Myocyte (in vitro differentiated cells): Measurements from ENCODE around the gene PECR. TPM values are rescaled to one million over a fixed set of nuclear protein-coding genes. Genes with fewer than 3 reads are reported as not detected.
A peak's percentile ranks its signal among the peaks of the same experiment; 100 is the strongest.

Source experiments
- DNase-seq: peaks from one replicate; pipeline ENCODE4 v3.0.0-alpha.2; 2012; ENCODE audit warnings: low read depth
- polyA plus RNA-seq: library from polyadenylated mRNA; unstranded; fragments of >200 nt; gene quantifications from one replicate; pipeline ENCODE4 v1.2.1, GENCODE V29; 2012; ENCODE audit warnings: missing spikeins
- total RNA-seq: library from RNA; depleted of rRNA; stranded (reverse); fragments of >200 nt; gene quantifications from 2 replicates; pipeline ENCODE4 v1.2.3, GENCODE V29; 2014

The PECR gene
- 12.3 and 13.7 TPM in 2 replicates for total RNA-seq
- polyA plus RNA-seq: 11.1 TPM

DNA sequence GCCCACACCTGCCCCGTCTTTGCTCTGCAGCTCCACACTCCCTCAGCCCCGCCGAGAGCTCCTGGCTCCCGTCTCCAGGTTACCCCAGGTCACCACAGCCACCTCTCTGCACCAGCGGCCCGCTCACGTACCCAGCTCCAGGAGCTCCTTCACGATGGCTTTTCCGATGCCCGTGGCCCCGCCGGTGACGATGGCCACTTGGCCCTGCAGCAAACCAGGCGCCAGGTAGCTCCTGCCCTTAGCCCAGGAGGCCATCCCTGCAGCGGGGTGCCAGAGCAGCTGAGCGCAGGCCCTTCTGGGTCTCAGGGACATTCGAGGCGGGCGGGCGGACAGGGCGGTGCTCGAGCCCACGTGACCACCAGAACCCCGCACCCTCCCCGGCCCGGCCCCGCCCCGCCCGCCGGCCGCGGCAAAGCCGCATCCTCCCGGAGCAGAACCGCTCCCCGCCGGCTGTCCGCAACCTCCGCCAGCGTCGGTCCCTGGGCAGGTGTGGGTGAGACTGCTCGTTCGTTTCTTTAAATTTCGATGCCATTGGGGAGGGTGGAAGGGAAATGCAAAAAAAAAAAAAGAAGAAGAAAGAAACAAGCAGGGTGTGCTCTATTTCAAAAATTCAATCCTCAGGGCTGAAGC, at the start of gene PECR, which contains the start of gene TMEM169:
Gene PECR, minus strand, starts transcription at position 323 of the 630 bp plus-strand sequence. Its CDS starts 68 bp downstream, at position 255.
Gene TMEM169, plus strand, starts transcription at position 433 of the 630 bp plus-strand sequence. CDS start 14,045 bp downstream, outside the sequence.
- DNase-seq: peak; percentile 83

DNA sequence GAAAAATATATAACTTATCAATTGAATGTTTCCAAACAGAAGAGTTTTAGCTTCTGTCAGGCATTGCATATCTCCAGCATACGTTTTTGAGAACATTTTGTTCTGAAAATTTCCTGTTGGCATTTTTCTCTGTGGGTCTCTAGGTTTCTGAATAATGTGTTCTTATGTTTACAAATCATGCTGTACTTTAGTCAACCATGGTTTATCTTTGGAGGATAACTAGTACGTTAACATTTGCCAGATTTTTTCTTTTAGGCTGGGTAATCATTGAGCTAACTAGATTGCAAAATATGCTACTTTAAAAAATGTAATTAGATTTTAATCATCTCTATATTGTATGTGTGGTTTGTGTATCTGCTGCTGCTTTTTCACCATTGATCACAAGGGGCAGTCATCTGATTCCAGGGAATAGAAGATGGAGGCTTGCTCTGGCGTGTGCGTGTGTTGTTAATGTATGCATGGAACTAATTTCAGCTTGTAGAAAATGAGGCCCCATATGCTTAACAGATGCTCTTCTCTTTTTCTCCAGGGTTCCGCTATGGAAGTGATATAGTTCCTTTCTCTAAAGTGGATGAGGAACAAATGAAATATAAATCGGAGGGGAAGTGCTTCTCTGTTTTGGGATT, 48.9 kb upstream of the PECR start:
- no peak for DNase-seq

DNA sequence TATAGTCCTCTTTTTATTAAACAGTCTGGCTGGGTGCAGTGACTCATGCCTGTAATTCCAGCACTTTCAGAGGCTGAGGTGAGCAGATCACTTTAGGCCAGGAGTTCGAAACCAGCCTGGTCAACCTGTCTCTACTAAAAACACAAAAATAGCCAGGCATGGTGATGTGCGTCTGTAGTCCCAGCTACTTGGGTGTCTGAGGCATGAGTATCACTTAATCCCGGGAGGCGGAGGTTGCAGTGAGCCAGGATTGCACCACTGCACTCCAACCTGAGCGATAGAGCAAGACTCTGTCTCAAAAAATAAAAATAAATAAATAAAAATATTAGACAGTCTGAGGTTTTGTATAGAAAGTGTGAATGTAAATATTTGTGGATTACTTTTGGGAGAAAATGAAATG, 45.3 kb upstream of the PECR start:
- no peak for DNase-seq

DNA sequence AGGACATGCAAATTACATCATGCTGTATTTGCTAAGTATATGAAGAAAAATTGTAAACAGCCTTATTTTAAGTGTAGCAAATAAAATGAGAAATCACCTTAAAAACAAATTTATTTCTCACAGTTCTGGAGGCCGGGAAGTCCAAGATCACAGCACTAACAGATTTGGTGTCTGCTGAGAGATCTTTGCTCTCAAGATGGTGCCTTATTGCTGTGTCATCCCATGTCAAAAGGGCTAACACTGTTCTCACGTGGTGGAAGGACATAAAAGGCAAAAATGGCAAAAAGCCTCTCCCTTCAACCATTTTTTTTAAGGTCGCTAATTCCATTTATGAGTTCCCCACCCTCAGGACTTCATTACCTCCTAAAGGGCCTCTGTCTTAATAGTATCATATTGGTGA, 39.6 kb upstream of the PECR start:
- no peak for DNase-seq

DNA sequence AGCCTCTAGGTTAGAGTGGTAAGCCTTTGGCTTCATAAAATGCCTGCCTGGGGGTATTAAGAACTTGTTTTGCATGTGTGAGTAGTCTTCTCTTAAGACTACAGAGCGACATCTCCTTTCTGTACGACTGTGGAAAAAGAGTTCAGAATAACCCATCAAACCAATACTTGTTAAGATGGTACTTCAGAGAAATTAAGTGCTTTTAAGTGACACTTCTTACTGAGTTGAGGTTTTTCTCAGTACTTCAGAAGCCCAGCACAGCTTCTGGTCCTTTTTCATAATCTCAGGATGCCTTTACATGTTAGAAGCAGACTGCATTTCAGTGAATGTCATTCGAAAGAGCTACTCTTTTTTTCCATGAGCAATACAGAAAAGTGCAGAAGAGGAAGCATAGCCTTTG, 38.4 kb upstream of the PECR start:
- DNase-seq: no peak

DNA sequence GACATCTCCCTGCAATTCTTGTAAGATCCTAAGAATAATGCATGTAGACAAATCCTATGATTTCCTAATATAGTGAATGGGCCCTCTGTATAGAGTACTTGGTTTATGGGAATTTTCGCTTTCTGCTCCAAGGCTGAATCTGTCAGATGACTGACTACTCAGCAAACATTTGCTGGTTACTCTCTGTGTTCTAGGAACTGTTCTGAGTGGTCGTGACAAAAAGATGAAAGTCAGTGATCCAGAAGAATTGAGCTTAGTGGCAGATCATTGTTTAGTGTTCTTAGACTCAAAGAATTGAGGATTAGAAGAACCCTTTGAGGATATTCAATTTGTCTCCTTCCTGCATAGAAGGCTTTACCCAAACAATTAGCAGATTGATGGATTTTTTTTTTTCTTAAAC, 37.5 kb upstream of the PECR start:
- DNase-seq: no peak

DNA sequence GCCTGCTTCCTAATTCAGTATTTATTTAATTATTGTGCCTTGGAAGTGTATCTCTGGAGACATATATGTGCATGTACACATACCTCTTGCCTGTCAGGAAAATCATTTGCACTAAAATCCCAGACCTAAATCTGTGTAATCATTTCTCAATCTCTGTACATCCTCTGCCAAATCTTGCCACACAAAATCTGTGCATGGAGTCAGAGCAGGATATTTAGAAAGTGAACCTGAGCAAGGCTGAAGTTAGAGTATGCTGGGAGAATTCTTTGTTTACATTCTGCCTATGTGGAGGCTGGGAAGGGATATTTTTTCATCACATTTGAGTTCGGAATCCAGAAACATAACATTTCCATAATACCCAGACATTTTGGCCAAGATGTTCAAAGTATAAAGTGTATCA, 36.9 kb upstream of the PECR start:
- DNase-seq: no peak

DNA sequence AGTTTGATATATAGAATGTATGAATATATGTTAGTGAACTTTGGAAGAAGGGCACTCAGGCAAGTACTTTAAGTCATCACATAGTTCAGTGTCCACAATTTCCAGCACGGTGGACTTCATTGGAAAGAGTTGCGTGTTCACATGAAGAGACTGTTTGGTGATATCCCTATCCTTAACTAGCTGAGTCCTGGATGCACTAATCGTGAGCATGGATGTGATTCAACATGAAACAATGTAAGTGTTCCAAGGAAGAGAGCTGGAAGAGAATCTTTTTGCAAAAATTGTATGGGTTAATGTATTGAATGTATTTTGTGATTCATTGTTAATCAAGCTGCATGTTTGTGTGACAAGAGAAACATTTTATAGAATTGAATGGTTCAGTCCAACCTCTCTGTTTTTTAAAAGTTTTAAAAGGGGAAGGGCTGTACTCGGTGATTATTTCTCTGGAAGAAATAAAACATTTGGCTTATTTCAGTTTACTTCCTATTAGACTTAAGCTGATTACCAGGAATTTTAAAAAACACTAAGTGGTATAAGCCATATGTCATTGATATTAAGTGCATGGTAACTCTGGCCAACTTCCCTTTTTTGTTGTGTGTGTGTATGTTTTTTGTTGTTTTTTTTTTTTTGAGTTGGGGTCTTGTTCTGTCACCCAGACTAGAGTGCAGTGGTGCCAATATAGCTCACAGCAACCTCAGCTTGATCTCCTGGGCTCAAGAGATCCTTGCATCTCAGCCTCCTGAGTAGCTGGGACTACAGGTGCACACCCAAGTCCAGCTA, 36.1 kb upstream of the PECR start:
- DNase-seq: no peak

DNA sequence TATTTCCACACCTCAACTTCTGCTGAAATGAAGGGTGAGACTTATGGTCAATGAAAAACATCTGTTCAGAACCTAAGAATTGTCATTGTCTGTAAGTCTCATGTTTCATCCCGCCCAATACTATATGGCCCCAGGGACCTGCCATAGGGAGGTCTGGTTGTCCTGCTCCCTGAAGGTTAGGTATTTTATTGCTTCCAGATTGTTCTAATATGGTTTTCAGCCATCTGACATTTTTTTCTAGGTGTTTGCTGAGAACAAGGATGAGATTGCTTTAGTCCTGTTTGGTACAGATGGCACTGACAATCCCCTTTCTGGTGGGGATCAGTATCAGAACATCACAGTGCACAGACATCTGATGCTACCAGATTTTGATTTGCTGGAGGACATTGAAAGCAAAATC, 34.8 kb upstream of the PECR start:
- DNase-seq: no peak

DNA sequence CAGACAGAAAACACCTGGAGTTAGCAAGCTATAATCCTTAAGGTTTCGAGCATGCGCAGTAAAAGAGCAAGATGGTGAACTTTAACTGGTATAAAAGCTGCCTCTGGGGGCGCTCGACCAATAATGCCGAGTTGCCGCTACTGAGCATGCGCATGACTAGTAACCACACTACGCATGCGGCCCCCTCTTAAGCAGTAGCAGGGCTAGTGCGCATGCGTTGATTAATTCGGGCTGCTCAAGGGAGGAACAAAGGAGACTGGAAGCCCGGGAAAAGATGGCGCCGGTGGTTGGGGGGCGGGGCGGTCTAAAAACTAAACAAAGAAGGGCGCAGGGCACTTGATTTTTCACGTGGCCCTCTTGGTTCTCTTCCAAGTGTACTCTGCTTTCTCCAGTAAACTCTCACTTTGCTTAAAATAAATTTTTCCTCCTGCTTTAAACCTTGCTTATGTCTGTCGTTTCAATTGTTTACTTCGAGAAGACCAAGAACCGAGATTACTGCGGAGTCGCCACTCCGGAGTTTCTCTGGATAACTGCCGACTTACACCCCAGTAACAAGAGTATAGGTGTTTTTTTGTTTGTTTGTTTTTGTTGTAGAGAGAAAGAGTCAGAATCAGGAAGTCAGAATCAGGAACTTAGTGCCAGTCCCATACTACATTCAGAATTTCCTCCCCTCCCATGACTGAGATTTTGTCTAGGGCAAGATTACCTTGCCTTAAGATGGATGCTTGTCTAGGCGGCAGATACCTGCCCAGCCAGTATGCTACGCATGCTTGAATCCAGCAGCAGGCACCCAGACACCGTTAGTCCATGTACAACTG, 33.3 kb upstream of the PECR start:
- DNase-seq: peak; percentile 99

DNA sequence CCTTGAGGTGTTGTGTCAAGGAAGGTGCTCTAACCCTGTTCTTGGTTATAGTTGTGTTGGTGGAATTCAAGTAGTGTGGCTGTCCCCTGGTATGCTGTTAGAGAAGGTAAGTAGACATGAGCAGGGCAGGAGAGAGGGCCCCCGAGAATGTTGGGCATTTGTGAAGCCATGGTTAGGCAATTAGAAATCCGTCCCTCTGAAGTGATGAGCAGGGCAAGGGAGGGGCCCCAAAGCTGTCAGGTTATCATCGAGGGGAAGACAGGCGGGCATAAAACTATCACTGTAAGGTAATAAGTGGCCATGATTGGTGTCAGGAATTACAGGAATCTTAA, 32.7 kb upstream of the PECR start:
- DNase-seq: no peak

DNA sequence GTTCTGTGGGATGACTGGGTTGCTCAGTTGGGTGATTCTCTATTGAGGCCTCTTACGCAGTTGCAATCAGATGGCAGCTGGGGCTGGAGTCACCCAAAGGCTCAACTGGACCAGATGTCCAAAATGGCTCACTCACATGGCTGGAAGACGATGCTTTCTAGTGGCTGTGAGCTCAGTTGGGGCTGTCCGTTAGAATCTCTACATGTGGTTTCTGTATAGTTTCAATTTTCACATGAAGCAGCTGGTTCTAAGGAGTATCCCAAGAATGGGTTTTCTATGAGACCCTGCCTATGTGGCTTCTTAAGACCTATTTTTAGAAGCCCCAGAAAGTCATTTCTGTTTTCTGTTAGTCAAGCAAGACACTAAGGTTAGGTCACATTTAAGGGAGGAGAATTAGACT, 32.0 kb upstream of the PECR start:
- DNase-seq: peak; percentile 95

DNA sequence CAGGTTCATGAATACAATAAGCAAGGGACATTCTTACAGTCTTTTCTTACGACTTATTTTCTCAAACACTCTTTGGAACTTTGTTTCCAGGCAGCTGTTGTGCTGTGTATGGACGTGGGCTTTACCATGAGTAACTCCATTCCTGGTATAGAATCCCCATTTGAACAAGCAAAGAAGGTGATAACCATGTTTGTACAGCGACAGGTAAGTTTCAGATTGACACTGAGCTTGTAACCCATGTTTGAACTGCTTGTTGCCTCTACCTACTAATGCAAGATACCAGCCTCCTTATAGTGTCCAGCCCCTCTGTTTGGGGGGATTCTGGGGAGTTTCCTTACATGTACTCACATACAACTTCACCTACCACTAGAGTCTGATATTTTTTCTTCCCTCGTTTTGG, 31.3 kb upstream of the PECR start:
- DNase-seq: no peak

DNA sequence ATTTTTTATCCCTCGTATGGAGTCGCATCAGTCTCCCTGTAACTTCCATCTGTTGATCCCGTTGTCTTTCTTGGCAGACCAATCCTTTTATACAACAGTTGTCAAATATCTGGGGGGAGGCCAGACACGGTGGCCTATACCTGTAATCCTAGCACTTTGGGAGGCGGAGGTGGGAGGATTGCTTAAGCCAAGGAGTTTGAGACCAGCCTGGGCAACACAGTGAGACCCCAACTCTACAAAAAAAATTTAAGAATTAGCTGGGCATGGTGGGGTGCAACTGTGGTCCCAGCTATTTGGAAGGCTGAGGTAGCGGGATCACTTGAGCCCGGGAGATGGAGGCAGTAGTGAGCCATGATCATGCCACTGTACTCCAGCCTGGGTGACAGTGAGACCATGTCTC, 29.5 kb upstream of the PECR start:
- DNase-seq: no peak

DNA sequence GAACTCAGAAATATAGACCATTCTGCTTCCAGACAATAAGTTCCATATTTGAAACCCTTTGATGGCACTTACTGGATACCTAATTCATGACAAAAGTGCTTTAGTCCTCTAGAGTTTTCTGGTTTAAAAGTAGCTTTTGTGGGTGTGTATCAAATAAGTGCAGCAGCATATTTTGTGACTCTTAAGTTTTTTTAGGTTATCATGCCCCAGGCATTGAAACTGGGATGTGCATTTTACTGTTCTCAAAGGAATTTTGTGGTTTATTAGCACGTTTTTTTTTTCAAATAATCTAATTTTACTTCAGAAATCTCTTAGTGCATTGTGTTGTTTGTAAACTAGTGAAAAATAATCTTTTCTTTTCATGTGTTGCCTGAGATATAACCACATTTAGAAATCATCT, 29.0 kb upstream of the PECR start:
- no peak for DNase-seq

DNA sequence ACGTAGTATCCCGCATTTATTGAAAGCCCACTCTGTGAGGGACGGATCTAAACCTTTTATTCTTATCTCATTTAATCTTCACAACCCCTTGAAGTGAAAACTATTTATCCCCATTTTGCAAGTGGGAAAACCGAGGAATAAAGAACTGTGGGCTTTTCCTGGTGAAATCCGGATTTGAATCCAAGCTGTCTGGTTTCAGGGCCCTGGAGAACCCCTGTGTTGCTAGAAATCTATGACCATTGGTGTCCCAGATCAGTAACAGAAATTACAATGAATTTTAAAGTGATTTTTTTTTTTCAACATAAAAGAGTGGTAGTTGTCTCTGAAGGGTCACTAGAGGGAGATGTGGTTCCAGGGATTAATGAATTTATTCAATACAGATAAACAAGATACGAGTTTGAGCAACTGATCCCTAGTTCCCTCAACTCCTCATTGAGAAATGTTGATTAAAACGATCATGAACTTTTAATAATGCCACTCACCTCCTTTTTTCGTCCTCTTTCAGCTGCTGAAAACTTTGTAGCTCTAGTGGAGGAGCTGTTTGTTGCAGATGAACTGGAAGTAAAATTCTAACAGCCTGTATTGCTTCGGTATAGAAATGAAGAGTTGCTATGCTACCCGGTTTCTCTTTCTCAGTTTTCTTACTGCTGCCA, 28.5 kb upstream of the PECR start:
- DNase-seq: peak; percentile 50

DNA sequence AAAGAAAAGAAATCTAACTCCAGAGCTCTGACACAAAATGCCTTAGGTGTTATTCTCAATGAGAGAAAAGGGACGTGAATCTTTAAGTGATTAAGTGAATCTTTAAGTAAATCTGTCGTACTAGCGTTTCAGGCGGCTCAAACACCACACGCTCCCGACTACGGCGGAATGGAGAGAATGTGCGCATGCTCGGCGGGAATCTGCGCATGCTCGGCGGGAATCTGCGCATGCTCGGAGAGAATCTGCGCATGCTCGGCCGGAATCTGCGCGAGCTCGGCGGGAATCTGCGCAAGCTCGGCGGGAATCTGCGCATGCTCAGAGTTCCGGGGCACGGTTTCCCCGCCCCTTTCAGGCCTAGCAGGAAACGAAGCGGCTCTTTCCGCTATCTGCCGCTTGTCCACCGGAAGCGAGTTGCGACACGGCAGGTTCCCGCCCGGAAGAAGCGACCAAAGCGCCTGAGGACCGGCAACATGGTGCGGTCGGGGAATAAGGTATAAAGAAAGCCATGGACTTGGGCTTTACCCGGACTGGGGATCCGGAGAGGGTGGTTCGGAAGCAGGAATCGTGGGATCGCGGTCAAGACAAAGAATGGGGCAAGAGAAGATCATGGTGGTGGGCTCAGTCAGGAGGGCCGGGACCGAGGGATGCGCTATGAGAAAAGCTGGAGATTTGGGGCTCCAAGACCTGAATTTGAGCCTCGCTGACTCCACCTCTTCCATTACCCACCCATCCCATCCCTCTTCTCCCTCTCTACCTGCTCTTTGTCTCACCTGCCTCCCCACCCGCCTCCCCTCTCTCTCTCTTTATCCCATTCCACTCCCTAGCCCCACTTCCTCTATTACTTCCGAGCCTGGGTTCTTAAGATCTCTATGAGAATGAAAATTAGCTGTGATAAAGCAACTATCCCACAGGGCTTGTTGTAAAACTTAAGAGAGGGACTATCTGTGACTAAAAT, 27.6 kb upstream of the PECR start, which contains the start of gene XRCC5:
Gene XRCC5, plus strand, starts transcription at position 382 of the 955 bp plus-strand sequence. Its CDS starts 89 bp downstream, at position 471.
- DNase-seq: peak; percentile 96

DNA sequence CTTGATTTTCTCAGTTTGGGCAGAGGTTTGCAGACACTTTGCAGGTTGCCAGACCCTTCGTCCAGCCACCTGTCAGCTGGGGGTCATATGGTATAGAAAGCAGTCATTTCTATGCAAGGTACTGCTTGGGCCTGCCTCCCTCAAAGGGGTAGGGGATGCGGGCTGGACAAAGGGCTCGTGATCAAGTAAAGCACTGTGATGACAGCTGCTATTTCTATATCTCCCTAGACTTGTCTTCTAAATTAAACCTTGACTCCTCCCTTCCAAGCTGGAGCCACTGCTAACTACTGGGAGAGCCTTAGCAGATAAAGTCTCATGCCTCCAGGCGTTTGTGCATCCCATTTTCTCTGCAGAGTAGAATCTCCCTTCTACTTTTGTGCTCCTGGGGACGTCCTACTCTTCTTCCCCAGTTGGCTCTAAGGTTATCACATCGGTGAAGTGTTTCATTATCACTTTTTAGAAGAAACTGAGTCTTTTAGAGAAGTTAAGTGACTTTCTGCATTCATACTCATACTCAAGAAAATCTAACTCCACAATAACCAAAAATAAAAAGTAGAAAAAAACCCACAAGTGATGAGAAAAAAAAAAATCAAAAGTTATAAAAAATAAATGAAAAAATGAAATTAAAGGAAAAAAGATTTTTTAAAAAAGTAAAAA, 26.8 kb upstream of the PECR start:
- DNase-seq: peak; percentile 67

DNA sequence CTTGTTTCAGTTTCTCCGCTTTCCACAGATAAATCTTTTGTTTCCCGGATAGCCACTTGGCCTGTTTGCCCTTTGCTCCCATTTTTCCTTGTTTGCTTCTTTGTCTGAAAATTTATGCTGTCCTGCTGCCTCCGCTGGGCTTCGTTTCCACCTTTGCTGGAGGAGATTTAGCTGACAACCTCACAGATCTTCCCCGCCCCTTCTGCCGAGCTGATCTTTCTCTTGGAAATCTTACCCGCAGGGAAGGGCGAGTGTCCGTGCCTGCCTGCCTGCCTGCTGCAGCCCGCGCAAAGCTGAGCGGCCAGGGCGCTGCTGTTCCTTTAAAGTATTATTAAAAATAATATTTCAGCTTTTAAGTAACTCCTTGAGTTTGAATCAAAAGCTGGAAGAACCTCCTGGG, 26.2 kb upstream of the PECR start:
- DNase-seq: peak; percentile 31
